ENCODE measurements around the gene MYO10.

MYO10 gene

DNA sequence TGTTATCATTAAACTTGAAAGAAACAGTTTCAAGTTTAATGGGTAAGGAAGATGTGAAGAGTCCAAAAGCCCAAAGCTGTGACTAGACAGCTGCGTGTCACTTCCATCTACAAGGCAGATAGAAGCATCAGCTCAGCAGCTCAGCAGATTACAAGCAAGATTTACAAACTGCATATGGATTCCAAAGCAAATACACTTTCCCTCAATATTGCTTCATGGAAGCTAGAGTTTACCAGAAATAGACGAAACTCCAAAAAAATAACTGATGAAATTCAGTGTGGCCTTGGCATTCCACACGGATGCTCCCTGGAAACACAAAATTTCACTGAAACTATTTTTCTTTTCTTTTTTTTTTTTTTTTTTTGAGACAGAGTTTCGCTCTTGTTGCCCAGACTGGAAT is 17.9 kb downstream of the MYO10 start:
- no CpG with 5 or more reads among the region's 4 CpGs for WGBS (ENCODE audit: insufficient coverage, insufficient read length)
- DNase-seq (ENCODE audit: low read depth, low spot score): no peak
- H3K4me3 ChIP-seq (ENCODE audit: low read length): no peak overlapping the region
- H3K27me3 ChIP-seq (ENCODE audit: control insufficient read depth, insufficient read depth, low read length): no peaks in the 10 kb centered on the region
- H3K4me1 ChIP-seq (ENCODE audit: control insufficient read depth, insufficient read depth, low read length): 0 out of 2 replicates have a peak, but pooled peaks cover 1% of the 10 kb centered on the region
- no peak overlapping the region for H3K27ac ChIP-seq (ENCODE audit: low read length)
- no peaks in the 10 kb centered on the region for H3K36me3 ChIP-seq (ENCODE audit: control insufficient read depth, insufficient read depth, low read length)
- no peaks in the 10 kb centered on the region for H3K9me3 ChIP-seq (ENCODE audit: control insufficient read depth, insufficient read depth, low read length)

DNA sequence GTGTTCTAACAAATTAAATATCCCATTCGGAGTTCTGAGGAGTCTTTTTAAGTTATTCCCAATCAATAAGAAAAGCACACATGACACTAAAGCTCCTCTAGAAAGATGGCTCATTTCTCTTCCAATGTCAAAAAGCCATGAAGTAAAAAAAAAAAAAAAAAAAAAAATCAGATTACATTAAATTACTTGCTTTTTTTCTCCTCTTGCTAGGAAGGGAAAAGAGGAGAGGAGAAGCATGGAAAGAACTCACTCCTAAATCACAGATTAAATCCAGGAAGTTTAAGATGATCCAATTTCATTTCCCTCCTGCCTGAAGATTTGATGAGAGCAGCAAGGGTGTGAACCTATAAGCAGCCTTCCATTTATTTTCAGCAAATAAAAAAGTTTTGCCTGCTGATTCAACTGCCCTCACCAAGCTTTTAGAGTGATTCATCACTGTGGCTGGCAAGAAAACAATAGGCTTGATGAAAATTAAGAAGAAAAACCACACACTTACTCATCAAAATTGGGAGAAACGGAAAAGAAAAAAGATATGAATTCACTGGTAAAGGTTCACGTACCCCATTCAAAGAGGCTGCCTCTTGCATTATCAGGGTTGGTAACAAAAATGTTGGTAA is 19.7 kb downstream of the MYO10 start:
- WGBS (ENCODE audit: insufficient coverage, insufficient read length): no CpG with 5 or more reads among the region's 3 CpGs
- no peaks in the 10 kb centered on the region for H3K27me3 ChIP-seq (ENCODE audit: control insufficient read depth, insufficient read depth, low read length)
- no peak overlapping the region for H3K4me3 ChIP-seq (ENCODE audit: low read length)
- DNase-seq (ENCODE audit: low read depth, low spot score): no peak
- H3K27ac ChIP-seq (ENCODE audit: low read length): no peak overlapping the region
- H3K4me1 ChIP-seq (ENCODE audit: control insufficient read depth, insufficient read depth, low read length): 0 out of 2 replicates have a peak, but pooled peaks cover 1% of the 10 kb centered on the region
- no peaks in the 10 kb centered on the region for H3K36me3 ChIP-seq (ENCODE audit: control insufficient read depth, insufficient read depth, low read length)
- no peaks in the 10 kb centered on the region for H3K9me3 ChIP-seq (ENCODE audit: control insufficient read depth, insufficient read depth, low read length)

DNA sequence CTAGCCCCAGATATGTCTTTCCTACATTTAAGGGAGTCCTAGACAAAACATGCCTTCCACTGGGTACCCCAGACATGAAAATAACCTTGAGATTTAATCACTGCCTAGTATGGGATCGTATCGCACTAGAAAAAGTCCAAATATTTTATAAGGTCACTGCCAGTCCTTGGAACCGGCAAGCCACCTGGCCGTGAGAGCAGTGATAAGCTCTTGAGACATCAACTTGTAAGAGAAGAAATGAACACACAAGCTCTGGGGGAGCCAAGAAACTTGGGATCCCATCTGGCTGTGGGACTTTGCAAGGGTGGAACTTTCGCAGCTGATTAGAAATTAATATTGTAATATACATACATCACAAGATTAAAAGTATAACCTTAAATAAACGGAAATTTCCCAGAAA is 21.5 kb downstream of the MYO10 start:
- Histone ChIP-seq H3K27ac (ENCODE audit: low read length) (no peak overlapping the region), H3K9me3 (ENCODE audit: control insufficient read depth, insufficient read depth, low read length) (no peaks in the 10 kb centered on the region), H3K4me3 (ENCODE audit: low read length) (no peak overlapping the region), H3K4me1 (ENCODE audit: control insufficient read depth, insufficient read depth, low read length) (0 out of 2 replicates have a peak, but pooled peaks cover 1% of the 10 kb centered on the region), H3K36me3 (ENCODE audit: control insufficient read depth, insufficient read depth, low read length) (no peaks in the 10 kb centered on the region), H3K27me3 (ENCODE audit: control insufficient read depth, insufficient read depth, low read length) (no peaks in the 10 kb centered on the region)
- DNase-seq (ENCODE audit: low read depth, low spot score): no peak
- no CpG with 5 or more reads among the region's 6 CpGs for WGBS (ENCODE audit: insufficient coverage, insufficient read length)

DNA sequence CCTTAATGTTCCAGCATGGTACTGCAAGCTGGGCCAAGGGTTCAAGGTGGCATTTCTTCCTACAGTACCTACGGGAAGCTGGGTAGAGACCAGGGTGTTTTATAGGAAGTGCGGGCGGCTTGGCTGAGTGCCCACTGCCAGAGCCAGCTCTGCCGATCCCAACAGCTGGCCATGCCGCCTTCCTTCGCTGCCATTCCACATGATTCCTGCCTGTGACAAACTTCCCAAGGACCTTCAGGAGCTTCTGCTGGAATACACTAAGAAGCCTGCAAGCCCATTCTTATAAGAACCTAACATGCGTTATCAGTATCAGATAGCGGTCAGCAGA is 22.0 kb downstream of the MYO10 start:
- 0 out of 2 replicates have a peak, but pooled peaks cover 1% of the 10 kb centered on the region for H3K4me1 ChIP-seq (ENCODE audit: control insufficient read depth, insufficient read depth, low read length)
- H3K36me3 ChIP-seq (ENCODE audit: control insufficient read depth, insufficient read depth, low read length): no peaks in the 10 kb centered on the region
- no peaks in the 10 kb centered on the region for H3K9me3 ChIP-seq (ENCODE audit: control insufficient read depth, insufficient read depth, low read length)
- no CpG with 5 or more reads among the region's 8 CpGs for WGBS (ENCODE audit: insufficient coverage, insufficient read length)
- no peaks in the 10 kb centered on the region for H3K27me3 ChIP-seq (ENCODE audit: control insufficient read depth, insufficient read depth, low read length)
- no peak overlapping the region for H3K27ac ChIP-seq (ENCODE audit: low read length)
- H3K4me3 ChIP-seq (ENCODE audit: low read length): no peak overlapping the region
- DNase-seq (ENCODE audit: low read depth, low spot score): no peak

DNA sequence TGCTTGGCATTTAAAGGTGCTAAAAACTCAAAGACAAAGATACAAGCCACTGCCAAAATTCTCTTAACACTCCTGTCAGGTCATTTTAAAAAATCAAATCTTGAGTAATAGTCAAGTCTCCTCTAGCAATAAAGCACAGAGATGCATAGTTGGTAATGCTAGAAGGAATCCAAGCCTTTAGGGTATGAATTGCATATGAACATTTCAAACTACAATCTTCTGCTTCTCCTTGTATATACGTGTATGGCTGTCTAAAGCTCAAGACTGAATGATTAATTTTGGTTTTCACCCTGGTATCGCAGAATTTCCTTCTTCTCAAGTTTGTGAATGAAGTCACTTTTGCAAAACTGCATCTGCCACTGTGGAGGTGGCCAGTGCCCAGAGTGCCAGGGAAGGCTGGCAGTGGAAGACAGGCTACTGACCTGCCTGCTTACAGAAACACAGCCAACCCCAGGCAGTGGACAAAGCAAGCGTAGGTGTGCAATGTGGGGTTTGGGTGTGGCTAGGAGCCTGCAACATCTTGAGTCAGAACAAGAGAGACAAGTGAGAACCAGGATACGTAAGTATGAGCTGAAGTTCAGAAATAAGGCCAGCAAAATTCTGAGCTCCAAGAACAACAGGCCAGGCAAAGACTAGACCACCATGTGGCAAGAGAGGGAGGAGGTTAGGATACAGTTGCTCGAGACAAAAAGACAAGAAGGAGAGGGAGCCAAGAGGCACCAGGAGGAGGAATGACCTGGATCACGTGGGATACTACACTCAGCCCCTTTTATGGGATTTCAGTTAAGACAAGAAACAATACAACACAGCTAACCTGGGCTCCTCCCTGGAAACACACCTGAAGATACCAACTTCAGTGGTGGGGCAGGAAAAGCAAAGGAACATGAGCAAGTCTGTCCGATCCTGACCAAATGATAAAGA is 22.6 kb downstream of the MYO10 start:
- no peak overlapping the region for H3K4me3 ChIP-seq (ENCODE audit: low read length)
- 0 out of 2 replicates have a peak, but pooled peaks cover 1% of the 10 kb centered on the region for H3K4me1 ChIP-seq (ENCODE audit: control insufficient read depth, insufficient read depth, low read length)
- H3K27me3 ChIP-seq (ENCODE audit: control insufficient read depth, insufficient read depth, low read length): no peaks in the 10 kb centered on the region
- no peaks in the 10 kb centered on the region for H3K9me3 ChIP-seq (ENCODE audit: control insufficient read depth, insufficient read depth, low read length)
- no CpG with 5 or more reads among the region's 7 CpGs for WGBS (ENCODE audit: insufficient coverage, insufficient read length)
- no peaks in the 10 kb centered on the region for H3K36me3 ChIP-seq (ENCODE audit: control insufficient read depth, insufficient read depth, low read length)
- no peak for DNase-seq (ENCODE audit: low read depth, low spot score)
- no peak overlapping the region for H3K27ac ChIP-seq (ENCODE audit: low read length)

DNA sequence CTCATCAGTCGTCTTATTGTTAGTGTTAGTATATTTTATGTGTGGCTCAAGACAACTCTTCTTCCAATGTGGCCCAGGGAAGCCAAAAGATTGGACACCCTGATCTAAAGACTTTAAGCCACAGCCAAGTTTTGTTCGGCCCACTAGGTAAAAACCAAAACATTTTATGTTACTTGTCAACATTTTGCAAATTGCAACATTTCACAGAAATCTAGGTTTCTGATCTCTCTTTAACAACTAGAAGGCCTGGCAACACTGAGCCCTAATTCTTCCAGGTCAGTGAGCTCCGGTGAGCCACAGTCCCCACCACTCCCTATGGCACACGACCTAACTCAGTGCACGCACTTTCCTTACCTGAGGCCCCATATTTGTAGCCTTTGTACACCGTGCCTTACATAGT is 24.0 kb downstream of the MYO10 start:
- Histone ChIP-seq H3K36me3 (ENCODE audit: control insufficient read depth, insufficient read depth, low read length) (no peaks in the 10 kb centered on the region), H3K4me3 (ENCODE audit: low read length) (no peak overlapping the region), H3K27ac (ENCODE audit: low read length) (no peak overlapping the region), H3K4me1 (ENCODE audit: control insufficient read depth, insufficient read depth, low read length) (0 out of 2 replicates have a peak, but pooled peaks cover 1% of the 10 kb centered on the region), H3K9me3 (ENCODE audit: control insufficient read depth, insufficient read depth, low read length) (no peaks in the 10 kb centered on the region), H3K27me3 (ENCODE audit: control insufficient read depth, insufficient read depth, low read length) (no peaks in the 10 kb centered on the region)
- WGBS (ENCODE audit: insufficient coverage, insufficient read length): no CpG with 5 or more reads among the region's 6 CpGs
- no peak for DNase-seq (ENCODE audit: low read depth, low spot score)

DNA sequence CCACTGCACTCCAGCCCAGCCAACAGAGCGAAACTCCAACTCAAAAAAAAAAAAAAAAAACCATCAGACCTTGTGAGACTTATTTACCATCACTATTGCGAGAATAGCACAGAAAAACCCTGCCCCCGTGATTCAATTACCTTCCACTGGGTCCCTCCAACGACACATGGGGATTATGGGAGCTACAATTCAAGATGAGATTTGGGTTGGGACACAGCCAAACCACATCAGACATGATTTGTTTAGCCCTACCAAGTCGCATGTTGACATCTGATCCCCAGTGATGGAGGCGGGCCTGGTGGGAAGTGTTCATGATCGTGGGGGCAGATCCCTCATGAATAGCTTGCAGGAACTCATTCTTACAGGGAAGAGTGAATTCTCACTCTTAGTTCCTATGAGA is 26.6 kb downstream of the MYO10 start:
- H3K4me1 ChIP-seq (ENCODE audit: control insufficient read depth, insufficient read depth, low read length): 0 out of 2 replicates have a peak, but pooled peaks cover 1% of the 10 kb centered on the region
- no peaks in the 10 kb centered on the region for H3K36me3 ChIP-seq (ENCODE audit: control insufficient read depth, insufficient read depth, low read length)
- no peak for DNase-seq (ENCODE audit: low read depth, low spot score)
- no CpG with 5 or more reads among the region's 7 CpGs for WGBS (ENCODE audit: insufficient coverage, insufficient read length)
- H3K27ac ChIP-seq (ENCODE audit: low read length): no peak overlapping the region
- H3K27me3 ChIP-seq (ENCODE audit: control insufficient read depth, insufficient read depth, low read length): no peaks in the 10 kb centered on the region
- no peak overlapping the region for H3K4me3 ChIP-seq (ENCODE audit: low read length)
- no peaks in the 10 kb centered on the region for H3K9me3 ChIP-seq (ENCODE audit: control insufficient read depth, insufficient read depth, low read length)

DNA sequence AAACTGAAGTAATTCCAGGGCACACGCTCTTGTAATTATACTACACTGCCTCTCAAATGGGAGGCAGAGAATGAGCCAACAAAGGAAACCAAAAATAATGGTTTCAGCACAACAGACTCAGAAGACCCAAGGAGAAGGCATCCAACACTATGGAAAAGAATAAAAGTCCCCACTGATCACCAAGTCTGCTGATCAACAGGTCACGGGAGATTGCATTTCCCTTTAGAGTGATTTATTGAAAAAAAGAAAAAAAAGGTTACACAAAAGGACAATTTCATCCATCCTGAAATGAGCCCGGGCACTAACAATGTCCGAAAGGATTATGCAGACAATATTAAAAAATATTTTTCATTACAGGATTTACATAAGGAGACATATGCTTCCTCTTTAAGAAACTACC is 28.8 kb downstream of the MYO10 start:
- no peak overlapping the region for H3K4me3 ChIP-seq (ENCODE audit: low read length)
- H3K36me3 ChIP-seq (ENCODE audit: control insufficient read depth, insufficient read depth, low read length): no peaks in the 10 kb centered on the region
- no peaks in the 10 kb centered on the region for H3K9me3 ChIP-seq (ENCODE audit: control insufficient read depth, insufficient read depth, low read length)
- no peaks in the 10 kb centered on the region for H3K27me3 ChIP-seq (ENCODE audit: control insufficient read depth, insufficient read depth, low read length)
- WGBS (ENCODE audit: insufficient coverage, insufficient read length): no CpG with 5 or more reads among the region's 4 CpGs
- H3K4me1 ChIP-seq (ENCODE audit: control insufficient read depth, insufficient read depth, low read length): no peaks in the 10 kb centered on the region
- DNase-seq (ENCODE audit: low read depth, low spot score): no peak
- H3K27ac ChIP-seq (ENCODE audit: low read length): no peak overlapping the region

DNA sequence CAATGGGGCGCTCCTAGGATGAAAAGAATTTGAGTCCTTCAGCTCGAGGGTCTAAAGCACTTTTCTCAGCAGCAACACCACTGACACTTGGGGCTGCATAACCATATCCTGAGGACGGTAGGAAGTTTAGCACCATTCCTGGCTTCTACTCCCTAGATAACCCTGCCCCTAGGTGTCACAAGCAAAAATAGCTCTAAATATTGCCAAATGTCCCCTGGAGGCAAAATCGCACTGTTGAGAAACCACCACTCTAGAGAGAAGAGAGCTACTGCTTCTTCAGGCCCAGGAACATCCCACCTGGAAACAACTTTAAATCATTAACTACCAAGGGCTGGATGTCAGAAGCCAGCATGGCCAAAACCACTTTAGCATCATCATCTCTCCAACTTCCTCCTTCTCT is 29.8 kb downstream of the MYO10 start:
- DNase-seq (ENCODE audit: low read depth, low spot score): no peak
- no peak overlapping the region for H3K27ac ChIP-seq (ENCODE audit: low read length)

DNA sequence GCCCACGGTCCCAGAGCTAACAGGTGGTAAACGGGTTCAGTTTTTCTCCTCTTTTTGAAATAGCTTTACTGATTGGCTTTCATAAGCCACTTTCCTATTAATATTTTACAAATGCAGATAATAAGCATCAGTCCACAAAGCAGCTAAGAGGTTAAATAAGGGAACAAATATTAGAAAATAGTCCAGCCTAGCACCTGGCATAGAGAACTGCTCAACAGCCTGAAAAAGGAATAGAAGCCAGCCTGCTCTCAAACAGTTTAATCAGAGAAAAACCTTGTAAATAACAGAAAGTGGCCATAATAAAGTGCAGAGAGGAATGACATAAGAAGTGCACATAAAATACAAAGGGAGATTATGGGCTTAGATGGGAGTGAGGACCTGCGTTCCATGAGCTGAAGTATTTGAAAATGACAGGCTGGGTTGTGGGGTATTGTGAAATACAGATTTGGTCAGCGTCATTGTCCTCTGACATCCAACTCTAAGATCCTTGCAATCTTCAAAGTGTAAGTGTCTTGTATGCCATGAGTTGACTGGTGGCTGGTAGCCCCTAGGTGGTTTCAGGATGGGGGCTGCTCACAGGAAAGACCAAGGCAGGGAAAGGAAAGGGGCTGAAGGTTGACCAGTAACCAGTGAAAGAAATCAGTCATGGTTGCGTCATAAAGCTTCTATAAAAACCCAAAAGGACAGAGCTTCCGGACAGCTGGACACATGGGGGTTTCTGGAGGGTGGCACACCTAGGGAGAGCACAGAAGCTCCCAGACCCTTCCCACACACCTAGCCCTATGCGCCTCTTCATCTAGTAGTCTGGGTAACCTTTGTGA is 32.4 kb downstream of the MYO10 start:
- no peak for DNase-seq (ENCODE audit: low read depth, low spot score)
- no CpG with 5 or more reads among the region's 7 CpGs for WGBS (ENCODE audit: insufficient coverage, insufficient read length)
- Histone ChIP-seq H3K4me3 (ENCODE audit: low read length) (no peak overlapping the region), H3K27ac (ENCODE audit: low read length) (no peak overlapping the region), H3K27me3 (ENCODE audit: control insufficient read depth, insufficient read depth, low read length) (no peaks in the 10 kb centered on the region), H3K4me1 (ENCODE audit: control insufficient read depth, insufficient read depth, low read length) (peaks cover 2% of the 10 kb centered on the region; the same call in 1 of the 2 replicates), H3K9me3 (ENCODE audit: control insufficient read depth, insufficient read depth, low read length) (no peaks in the 10 kb centered on the region), H3K36me3 (ENCODE audit: control insufficient read depth, insufficient read depth, low read length) (no peaks in the 10 kb centered on the region)

More for the DNA sequence above, 29.8 kb downstream of the MYO10 start:
- no peak overlapping the region for H3K4me3 ChIP-seq (ENCODE audit: low read length)
- WGBS (ENCODE audit: insufficient coverage, insufficient read length): no CpG with 5 or more reads among the region's 4 CpGs
- no peaks in the 10 kb centered on the region for H3K9me3 ChIP-seq (ENCODE audit: control insufficient read depth, insufficient read depth, low read length)
- no peaks in the 10 kb centered on the region for H3K27me3 ChIP-seq (ENCODE audit: control insufficient read depth, insufficient read depth, low read length)
- H3K36me3 ChIP-seq (ENCODE audit: control insufficient read depth, insufficient read depth, low read length): no peaks in the 10 kb centered on the region
- H3K4me1 ChIP-seq (ENCODE audit: control insufficient read depth, insufficient read depth, low read length): no peaks in the 10 kb centered on the region; the same call in 1 of the 2 replicates
